Mesodermal cell (in vitro differentiated cells): ENCODE results near the gene DAW1.
A peak's percentile ranks its signal among the peaks of the same experiment; 100 is the strongest.

ENCODE experiments used
- H3K27ac ChIP-seq: 2 replicates; pipeline ENCODE4 v1.7.0; 2013; ENCODE audit warnings: mild to moderate bottlenecking, low read depth, low read length, moderate library complexity; ENCODE audit not compliant: severe bottlenecking
- H3K36me3 ChIP-seq: 2 replicates; pipeline ENCODE4 v1.7.1; 2013; ENCODE audit warnings: mild to moderate bottlenecking, low read length, moderate library complexity; ENCODE audit not compliant: control insufficient read depth, insufficient read depth
- H3K4me1 ChIP-seq: one replicate; pipeline ENCODE4 v1.7.1; 2013; ENCODE audit warnings: mild to moderate bottlenecking, low read length; ENCODE audit not compliant: insufficient read depth, control insufficient read depth, poor library complexity, severe bottlenecking
- H3K4me3 ChIP-seq: 2 replicates; pipeline ENCODE4 v1.7.0; 2013; ENCODE audit warnings: low read length, control low read depth, mild to moderate bottlenecking; ENCODE audit not compliant: insufficient read depth, poor library complexity, severe bottlenecking; ENCODE audit errors: extremely low read depth
- H3K9me3 ChIP-seq: 2 replicates; pipeline ENCODE4 v1.7.1; 2013; ENCODE audit warnings: mild to moderate bottlenecking, low read length, moderate library complexity; ENCODE audit not compliant: control insufficient read depth
- WGBS, 2 experiments: methylation state at CpG; one replicate each; pipeline ENCODE4 v1.1.5; 2013; ENCODE audit warnings: missing lambda C conversion rate in 2 of 2; ENCODE audit not compliant: insufficient coverage in 2 of 2; 5-methylcytosine and 5-hydroxymethylcytosine counted together

The DAW1 gene

GRCh38 chr2:227862227-227862740 is 9.1 kb upstream of the DAW1 start:
- Histone ChIP-seq H3K9me3 (no peaks in the 10 kb centered on the region), H3K4me3 (no peak overlapping the region), H3K36me3 (no peaks in the 10 kb centered on the region), H3K4me1 (peaks cover 28% of the 10 kb centered on the region), H3K27ac (peak overlapping the region; percentile 91)
- WGBS, 2 experiments, result no CpG with 5 or more reads among the region's 8 CpGs

GRCh38 chr2:227862741-227863588 is 8.5 kb upstream of the DAW1 start:
- Histone ChIP-seq H3K36me3 (no peaks in the 10 kb centered on the region), H3K9me3 (no peaks in the 10 kb centered on the region), H3K27ac (peak overlapping the region; percentile 91), H3K4me3 (no peak overlapping the region), H3K4me1 (peaks cover 28% of the 10 kb centered on the region)
- WGBS, 2 experiments, result 48 to 54% methylated on average over 6 of the region's 7 CpGs

GRCh38 chr2:227864161-227864756 is 7.2 kb upstream of the DAW1 start:
- no peaks in the 10 kb centered on the region for H3K9me3 ChIP-seq
- no peak overlapping the region for H3K4me3 ChIP-seq
- H3K4me1 ChIP-seq, result peaks cover 40% of the 10 kb centered on the region
- H3K36me3 ChIP-seq, result no peaks in the 10 kb centered on the region
- H3K27ac ChIP-seq, result no peak overlapping the region
- WGBS, 2 experiments, result 80 to 84% methylated on average over 6 to 9 of the region's 9 CpGs

- Histone ChIP-seq H3K4me1 (peaks cover 48% of the 10 kb centered on the region), H3K36me3 (no peaks in the 10 kb centered on the region), H3K27ac (no peak overlapping the region), H3K4me3 (no peak overlapping the region), H3K9me3 (no peaks in the 10 kb centered on the region)
- WGBS, 2 experiments, result 84 to 96% methylated on average over 3 to 4 of the region's 4 CpGs
These were observed 6.1 kb upstream of the DAW1 start for GRCh38 chr2:227865291-227865690.

- WGBS, 2 experiments, result 100% methylated on average over 1 of the region's 2 CpGs; no CpG with 5 or more reads in 1 of the 2 experiments
- peaks cover 58% of the 10 kb centered on the region for H3K4me1 ChIP-seq
- no peak overlapping the region for H3K27ac ChIP-seq
- H3K9me3 ChIP-seq, result no peaks in the 10 kb centered on the region
- no peak overlapping the region for H3K4me3 ChIP-seq
- no peaks in the 10 kb centered on the region for H3K36me3 ChIP-seq
These were observed 4.0 kb upstream of the DAW1 start for GRCh38 chr2:227867386-227867785.

GRCh38 chr2:227870710-227871374 is 589 bp upstream of the DAW1 start:
- 60 to 73% methylated on average over 9 to 11 of the region's 13 CpGs for WGBS, 2 experiments
- Histone ChIP-seq H3K36me3 (no peaks in the 10 kb centered on the region), H3K9me3 (no peaks in the 10 kb centered on the region), H3K27ac (peak overlapping the region; percentile 98), H3K4me1 (peaks cover 41% of the 10 kb centered on the region), H3K4me3 (peak overlapping the region; percentile 18)

- Histone ChIP-seq H3K27ac (no peak overlapping the region), H3K4me3 (no peak overlapping the region), H3K4me1 (peaks cover 35% of the 10 kb centered on the region), H3K36me3 (no peaks in the 10 kb centered on the region), H3K9me3 (no peaks in the 10 kb centered on the region)
- WGBS, 2 experiments, result 100% methylated on average over 2 of the region's 4 CpGs
These were observed 1.2 kb downstream of the DAW1 start for GRCh38 chr2:227872676-227873075.

GRCh38 chr2:227876300-227876801 is 4.9 kb downstream of the DAW1 start:
- no peak overlapping the region for H3K27ac ChIP-seq
- H3K4me3 ChIP-seq, result no peak overlapping the region
- no peaks in the 10 kb centered on the region for H3K9me3 ChIP-seq
- H3K4me1 ChIP-seq, result peaks cover 7% of the 10 kb centered on the region
- 88 to 94% methylated on average over 4 of the region's 6 CpGs for WGBS, 2 experiments
- no peaks in the 10 kb centered on the region for H3K36me3 ChIP-seq

GRCh38 chr2:227877421-227878310 is 6.2 kb downstream of the DAW1 start:
- no peak overlapping the region for H3K4me3 ChIP-seq
- 74 to 85% methylated on average over 6 of the region's 9 CpGs for WGBS, 2 experiments
- H3K36me3 ChIP-seq, result no peaks in the 10 kb centered on the region
- H3K27ac ChIP-seq, result no peak overlapping the region
- no peaks in the 10 kb centered on the region for H3K9me3 ChIP-seq
- peaks cover 5% of the 10 kb centered on the region for H3K4me1 ChIP-seq

GRCh38 chr2:227880460-227880859 is 9.0 kb downstream of the DAW1 start:
- H3K4me3 ChIP-seq, result no peak overlapping the region
- no peaks in the 10 kb centered on the region for H3K9me3 ChIP-seq
- H3K27ac ChIP-seq, result no peak overlapping the region
- no peaks in the 10 kb centered on the region for H3K36me3 ChIP-seq
- WGBS, 2 experiments, result 97 to 100% methylated on average over 2 to 3 of the region's 3 CpGs
- H3K4me1 ChIP-seq, result peaks cover 5% of the 10 kb centered on the region
